HG03342 (cell line): ENCODE results near the gene MXRA8.

Source experiments
- ATAC-seq: cut with Tn5 transposase; IDR thresholded peaks from one replicate; pipeline ENCODE4 v1.9.1; 2021; ENCODE audit warnings: mild to moderate bottlenecking, moderate library complexity; ENCODE audit not compliant: unreplicated experiment

Gene MXRA8

GRCh38 chr1:1352786-1353388 is 5.5 kb downstream of the MXRA8 start:
- ATAC-seq = no peak

- no peak for ATAC-seq
Observed at GRCh38 chr1:1351511-1352427, 6.6 kb downstream of the MXRA8 start.

- ATAC-seq = peak; percentile 61
Observed at GRCh38 chr1:1349256-1350012, 8.9 kb downstream of the MXRA8 start, which contains the start of gene DVL1. TSS of gene DVL1 (minus strand) at chr1:1349418. CDS start at chr1:1349065, 353 bp downstream.

GRCh38 chr1:1348420-1349255 is 9.7 kb downstream of the MXRA8 start:
- ATAC-seq = peak; percentile 28

- ATAC-seq = no peak
Observed at GRCh38 chr1:1347663-1348419, 10.5 kb downstream of the MXRA8 start.

GRCh38 chr1:1347026-1347595 is 11.2 kb downstream of the MXRA8 start:
- ATAC-seq = no peak

- ATAC-seq = no peak
Observed at GRCh38 chr1:1346501-1346890, 11.9 kb downstream of the MXRA8 start.

- no peak for ATAC-seq
Observed at GRCh38 chr1:1345860-1346500, 12.4 kb downstream of the MXRA8 start.

- ATAC-seq = no peak
Observed at GRCh38 chr1:1345384-1345783, 13.0 kb downstream of the MXRA8 start.

GRCh38 chr1:1344655-1345361 is 13.5 kb downstream of the MXRA8 start:
- no peak for ATAC-seq

GRCh38 chr1:1343811-1344421 is 14.4 kb downstream of the MXRA8 start:
- no peak for ATAC-seq

- no peak for ATAC-seq
Observed at GRCh38 chr1:1342584-1343115, 15.7 kb downstream of the MXRA8 start.

GRCh38 chr1:1342061-1342562 is 16.2 kb downstream of the MXRA8 start:
- no peak for ATAC-seq

- ATAC-seq = no peak
Observed at GRCh38 chr1:1341549-1342021, 16.8 kb downstream of the MXRA8 start.

- ATAC-seq = no peak
Observed at GRCh38 chr1:1340791-1341548, 17.4 kb downstream of the MXRA8 start.

- no peak for ATAC-seq
Observed at GRCh38 chr1:1340185-1340584, 18.2 kb downstream of the MXRA8 start.

- no peak for ATAC-seq
Observed at GRCh38 chr1:1338278-1338677, 20.1 kb downstream of the MXRA8 start.
